Measurements from ENCODE around the gene NOXO1. TPM values are rescaled to one million over a fixed set of nuclear protein-coding genes. Genes with fewer than 3 reads are reported as not detected.

Gene NOXO1
- total RNA-seq, 2 experiments from 2014 or later: 0.56 to 0.99 TPM

- Histone ChIP-seq H3K4me3 (ENCODE audit: low read length) (peak within 1 kb of the TSS; percentile 33), H3K36me3 (ENCODE audit: insufficient read depth, low read length) (no peaks in the 10 kb centered on the region), H3K27me3 (ENCODE audit: control insufficient read depth in 1 of 2, insufficient read depth in 2 of 2, low read length in 2 of 2) (peaks cover 4 to 10% of the 10 kb centered on the region in 2 experiments), H3K9me3 (ENCODE audit: control insufficient read depth in 1 of 2, insufficient read depth in 1 of 2, low read length in 2 of 2) (no peaks in the 10 kb centered on the region), H3K4me1 (ENCODE audit: insufficient read depth, low read length) (peaks cover 36% of the 10 kb centered on the region), H3K27ac (ENCODE audit: low read depth in 1 of 2, low read length in 2 of 2) (no peak within 1 kb of the TSS)
- Mint-ChIP-seq H3K36me3 (ENCODE audit: low read depth) (no peaks in the 10 kb centered on the region), H3K27me3 (peaks cover 15% of the 10 kb centered on the region), H3K4me1 (ENCODE audit: low read depth) (peaks cover 19% of the 10 kb centered on the region), H3K9me3 (no peaks in the 10 kb centered on the region), H3K27ac (no peak within 1 kb of the TSS), H3K4me3 (peak within 1 kb of the TSS; percentile 80)
- TF ChIP-seq CTCF (IDR thresholded peaks at IDR 0.05): no peak
- CTCF ChIA-PET: interaction anchor here (2.3 kb wide), 1 partner anchor 114 kb away, joined by 8 read pairs; no protein-coding TSS in a partner anchor
- DNase-seq (peak in 7 of 14 experiments; percentile 29 to 67 (median 46)), ATAC-seq (ENCODE audit: poor library complexity) (peak; percentile 18)
- POLR2A ChIA-PET: interaction anchor here (3.0 kb wide), 1 partner anchor 129 kb away, joined by 13 read pairs; the partner anchor contains the start of gene TRAF7
- intact Hi-C loops (cut with DNase I, micrococcal nuclease): loop anchor here in 1 of 2 experiments (5.0 to 10.0 kb wide), 2 partner anchors 228 to 461 kb away; partner anchors contain the start of gene ECI1
Observed at GRCh38 chr16:2026461-2027023, 45.3 kb upstream of the NOXO1 start, which contains the start of gene NHERF2. Gene NHERF2, plus strand, starts transcription at chr16:2026902. Its CDS starts 104 bp downstream, at chr16:2027006.

- H3K4me3 Mint-ChIP-seq: peak overlapping the region; percentile 42
- no peak overlapping the region for H3K27ac Mint-ChIP-seq
- peaks cover 17% of the 10 kb centered on the region for H3K27me3 Mint-ChIP-seq
- Histone ChIP-seq H3K9me3 (ENCODE audit: control insufficient read depth in 1 of 2, insufficient read depth in 1 of 2, low read length in 2 of 2) (no peaks in the 10 kb centered on the region), H3K27me3 (ENCODE audit: control insufficient read depth in 1 of 2, insufficient read depth in 2 of 2, low read length in 2 of 2) (peaks cover 9 to 14% of the 10 kb centered on the region in 2 experiments), H3K36me3 (ENCODE audit: insufficient read depth, low read length) (no peaks in the 10 kb centered on the region), H3K27ac (ENCODE audit: low read depth in 1 of 2, low read length in 2 of 2) (no peak overlapping the region), H3K4me3 (ENCODE audit: low read length) (no peak overlapping the region), H3K4me1 (ENCODE audit: insufficient read depth, low read length) (peaks cover 36% of the 10 kb centered on the region)
- ATAC-seq (ENCODE audit: poor library complexity) (no peak), DNase-seq (no peak)
- H3K36me3 Mint-ChIP-seq (ENCODE audit: low read depth): no peaks in the 10 kb centered on the region
- ChIA-PET POLR2A (interaction anchor here (1.4 to 3.0 kb wide), 2 partner anchors 54 to 129 kb away, joined by 3 to 13 read pairs; partner anchors contain the start of genes TBL3 and TRAF7), CTCF (interaction anchor here (1.2 to 1.4 kb wide), 2 partner anchors 22 to 115 kb away, joined by 3 to 4 read pairs; no protein-coding TSS in a partner anchor)
- intact Hi-C loops (cut with DNase I, micrococcal nuclease): loop anchor here in 1 of 2 experiments (5.0 to 10.0 kb wide), 2 partner anchors 229 to 461 kb away; partner anchors contain the start of gene ECI1
- TF ChIP-seq CTCF (IDR thresholded peaks at IDR 0.05): no peak
- H3K9me3 Mint-ChIP-seq: no peaks in the 10 kb centered on the region
- peaks cover 19% of the 10 kb centered on the region for H3K4me1 Mint-ChIP-seq (ENCODE audit: low read depth)
Observed at GRCh38 chr16:2025878-2026460, 44.7 kb upstream of the NOXO1 start.

GRCh38 chr16:2025251-2025650 lies 44.0 kb upstream of the NOXO1 start:
- no peaks in the 10 kb centered on the region for H3K36me3 ChIP-seq (ENCODE audit: insufficient read depth, low read length)
- peaks cover 19% of the 10 kb centered on the region for H3K4me1 Mint-ChIP-seq (ENCODE audit: low read depth)
- H3K4me3 Mint-ChIP-seq: no peak overlapping the region
- H3K27ac Mint-ChIP-seq: no peak overlapping the region
- H3K9me3 ChIP-seq (ENCODE audit: control insufficient read depth in 1 of 2, insufficient read depth in 1 of 2, low read length in 2 of 2): no peaks in the 10 kb centered on the region
- H3K27me3 ChIP-seq (ENCODE audit: control insufficient read depth in 1 of 2, insufficient read depth in 2 of 2, low read length in 2 of 2): peaks cover 16 to 21% of the 10 kb centered on the region in 2 experiments
- H3K27ac ChIP-seq (ENCODE audit: low read depth in 1 of 2, low read length in 2 of 2): no peak overlapping the region
- POLR2A ChIA-PET: interaction anchor here (1.4 to 3.0 kb wide), 2 partner anchors 53 to 130 kb away, joined by 3 to 13 read pairs; partner anchors contain the start of genes TBL3 and TRAF7
- H3K36me3 Mint-ChIP-seq (ENCODE audit: low read depth): no peaks in the 10 kb centered on the region
- no peak overlapping the region for H3K4me3 ChIP-seq (ENCODE audit: low read length)
- TF ChIP-seq CTCF (IDR thresholded peaks at IDR 0.05): no peak
- peaks cover 24% of the 10 kb centered on the region for H3K27me3 Mint-ChIP-seq
- no peaks in the 10 kb centered on the region for H3K9me3 Mint-ChIP-seq
- no peak for DNase-seq
- CTCF ChIA-PET: interaction anchor here (1.2 to 1.4 kb wide), 2 partner anchors 21 to 115 kb away, joined by 3 to 4 read pairs; no protein-coding TSS in a partner anchor
- no peak for ATAC-seq (ENCODE audit: poor library complexity)
- intact Hi-C loops (cut with DNase I, micrococcal nuclease): loop anchor here in 1 of 2 experiments (5.0 to 10.0 kb wide), 2 partner anchors 230 to 462 kb away; partner anchors contain the start of gene ECI1
- peaks cover 42% of the 10 kb centered on the region for H3K4me1 ChIP-seq (ENCODE audit: insufficient read depth, low read length)

Measured in CD4-positive, alpha-beta T cell (primary cell).